ENCODE results near the gene LRMDA. TPM values are rescaled to one million over a fixed set of nuclear protein-coding genes. Genes with fewer than 3 reads are reported as not detected.

Gene LRMDA
- total and polyA plus RNA-seq, 2 of the 4 experiments (the other 2 are of a cell fraction), result 0.07 TPM; not detected in 1

DNA sequence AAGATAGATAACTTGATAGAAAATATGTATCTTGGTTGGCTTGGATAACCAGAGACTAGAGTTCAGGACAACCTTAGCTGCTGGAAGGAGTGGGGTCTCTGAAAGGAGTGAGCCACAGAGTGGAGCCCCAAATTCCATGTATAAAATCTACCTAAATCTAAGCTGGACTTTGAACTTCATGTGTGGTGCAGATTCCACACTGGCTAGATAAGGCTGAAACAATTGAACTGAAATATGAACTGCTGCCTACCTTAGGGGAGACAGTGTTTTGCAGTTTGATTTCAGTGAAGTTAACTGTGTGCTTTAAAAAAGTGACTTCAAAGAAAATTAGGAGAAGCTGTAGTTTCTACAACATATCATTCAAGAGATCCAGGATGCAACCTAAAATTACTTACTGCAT, 123.9 kb downstream of the LRMDA start:
- Histone ChIP-seq H3K4me3 (ENCODE audit: insufficient read depth, low read depth, low read length) (no peak overlapping the region), H2AFZ (replicated peaks; ENCODE audit: low read length, poor library complexity) (no peak overlapping the region), H3K9me1 (ENCODE audit: insufficient read depth, low read length) (no peaks in the 10 kb centered on the region), H3K79me1 (ENCODE audit: low read depth in 1 of 2, low read length in 2 of 2) (no peaks in the 10 kb centered on the region), H3K18ac (ENCODE audit: low read depth, low read length) (no peak overlapping the region), H3K9ac (ENCODE audit: low read depth, low read length) (no peak overlapping the region), H4K20me1 (ENCODE audit: insufficient read depth, low read length) (no peaks in the 10 kb centered on the region), H3K56ac (ENCODE audit: extremely low read depth, insufficient read depth, low read length) (no peak overlapping the region), H2AK5ac (ENCODE audit: low read depth, low read length) (no peak overlapping the region), H3K23ac (ENCODE audit: low read depth, low read length) (no peak overlapping the region), H2BK15ac (ENCODE audit: low read depth, low read length) (no peak overlapping the region), H2BK5ac (ENCODE audit: low read depth, low read length, poor library complexity, severe bottlenecking) (no peak overlapping the region), H4K8ac (ENCODE audit: low read depth in 2 of 2, low read length in 2 of 2) (no peak overlapping the region), H2AK9ac (replicated peaks; ENCODE audit: low read depth, low read length, poor library complexity) (no peak overlapping the region), H3K27me3 (ENCODE audit: control insufficient read depth, insufficient read depth, low read length) (no peaks in the 10 kb centered on the region), H3K27ac (ENCODE audit: insufficient read depth, low read length) (no peak overlapping the region), H3K4me1 (ENCODE audit: control insufficient read depth, insufficient read depth, low read length) (no peaks in the 10 kb centered on the region), H3K36me3 (ENCODE audit: control insufficient read depth, insufficient read depth, low read length) (no peaks in the 10 kb centered on the region), H4K91ac (ENCODE audit: insufficient read depth, low read depth, low read length) (no peak overlapping the region), H3K4me2 (ENCODE audit: low read depth, low read length) (no peak overlapping the region), H2BK20ac (ENCODE audit: low read depth, low read length) (no peak overlapping the region), H4K5ac (ENCODE audit: low read depth, low read length) (no peak overlapping the region), H2BK120ac (ENCODE audit: low read depth, low read length) (no peak overlapping the region), H3K9me3 (ENCODE audit: control insufficient read depth, insufficient read depth, low read length) (no peaks in the 10 kb centered on the region), H3K14ac (replicated peaks; ENCODE audit: low read depth, low read length) (no peak overlapping the region), H3K4ac (ENCODE audit: low read depth, low read length) (no peak overlapping the region)
- intact Hi-C loops (cut with micrococcal nuclease), result no loop called here
- in situ Hi-C loops (cut with MboI; ENCODE audit: low sequenced_read_pairs), result no loop called here
- ChIA-PET POLR2A (ENCODE audit: unreplicated experiment) (no interaction called here), CTCF (no interaction called here)
- dilution Hi-C loops (cut with HindIII; ENCODE audit: low sequenced_read_pairs, unreplicated experiment), result no loop called here
- DNase-seq (no peak), ATAC-seq (ENCODE audit: low read depth) (no peak)
- BruUV-seq (replicated peaks), result no TSS peak
- TF ChIP-seq FOS (IDR thresholded peaks at IDR 0.05; ENCODE audit: low read depth, low read length) (no peak), NFE2L2 (IDR thresholded peaks at IDR 0.05; ENCODE audit: low read depth, low read length) (no peak), SMC3 (IDR thresholded peaks at IDR 0.05; ENCODE audit: low read depth, low read length) (no peak), RFX5 (IDR thresholded peaks at IDR 0.05; ENCODE audit: low read depth, low read length) (no peak), MXI1 (IDR thresholded peaks at IDR 0.05; ENCODE audit: borderline replicate concordance, low read depth, low read length) (no peak), MAZ (IDR thresholded peaks at IDR 0.05; ENCODE audit: borderline replicate concordance, low read depth, low read length) (no peak), POLR2A (IDR thresholded peaks at IDR 0.05; ENCODE audit: low read depth, low read length) (no peak)
- TF ChIP-seq, protein P1, sequence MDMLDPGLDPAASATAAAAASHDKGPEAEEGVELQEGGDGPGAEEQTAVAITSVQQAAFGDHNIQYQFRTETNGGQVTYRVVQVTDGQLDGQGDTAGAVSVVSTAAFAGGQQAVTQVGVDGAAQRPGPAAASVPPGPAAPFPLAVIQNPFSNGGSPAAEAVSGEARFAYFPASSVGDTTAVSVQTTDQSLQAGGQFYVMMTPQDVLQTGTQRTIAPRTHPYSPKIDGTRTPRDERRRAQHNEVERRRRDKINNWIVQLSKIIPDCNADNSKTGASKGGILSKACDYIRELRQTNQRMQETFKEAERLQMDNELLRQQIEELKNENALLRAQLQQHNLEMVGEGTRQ (IDR thresholded peaks at IDR 0.05; ENCODE audit: low read depth, low read length), result no peak

Data from IMR-90 (cell line).